ENCODE measurements around the gene HMCN1. TPM values are rescaled to one million over a fixed set of nuclear protein-coding genes. Genes with fewer than 3 reads are reported as not detected.

The HMCN1 gene
- total RNA-seq, 2 donors from 2014 or later = 6.5 to 7.4 TPM

DNA sequence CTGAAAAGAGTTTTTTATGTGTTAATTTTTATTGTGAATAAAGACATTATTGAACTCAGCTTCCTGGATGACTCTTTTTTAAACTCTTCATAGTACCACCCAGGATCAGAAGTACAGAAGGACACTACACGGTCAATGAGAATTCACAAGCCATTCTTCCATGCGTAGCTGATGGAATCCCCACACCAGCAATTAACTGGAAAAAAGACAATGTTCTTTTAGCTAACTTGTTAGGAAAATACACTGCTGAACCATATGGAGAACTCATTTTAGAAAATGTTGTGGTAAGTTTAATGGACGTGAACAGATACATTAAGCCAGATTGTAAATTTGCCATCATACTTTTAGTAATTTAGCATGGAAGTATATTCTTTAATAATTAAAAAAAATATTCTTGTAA, 391.3 kb downstream of the HMCN1 start:
- WGBS, 2 experiments (ENCODE audit: insufficient coverage in 1 of 2, insufficient read length in 1 of 2) = 84% methylated on average over 3 of the region's 3 CpGs; no CpG with 5 or more reads in 1 of the 2 experiments
- Histone ChIP-seq H3K27ac (ENCODE audit: low read depth, low read length) (no peak overlapping the region), H3K4me3 (ENCODE audit: low read length) (no peak overlapping the region), H3K9me3 (ENCODE audit: control insufficient read depth, low read length) (no peaks in the 10 kb centered on the region), H3K9ac (ENCODE audit: extremely low read depth, low read length, poor library complexity, severe bottlenecking) (no peak overlapping the region), H3K36me3 (ENCODE audit: control insufficient read depth, insufficient read depth, low read length) (no peaks in the 10 kb centered on the region), H3K27me3 (ENCODE audit: control insufficient read depth, insufficient read depth, low read length, poor library complexity, severe bottlenecking) (no peaks in the 10 kb centered on the region), H3K4me1 (ENCODE audit: control insufficient read depth, insufficient read depth, low read length) (no peaks in the 10 kb centered on the region)
- no peaks in the 10 kb centered on the region for H3K36me3 Mint-ChIP-seq (ENCODE audit: low read depth)
- TF ChIP-seq, protein P1, sequence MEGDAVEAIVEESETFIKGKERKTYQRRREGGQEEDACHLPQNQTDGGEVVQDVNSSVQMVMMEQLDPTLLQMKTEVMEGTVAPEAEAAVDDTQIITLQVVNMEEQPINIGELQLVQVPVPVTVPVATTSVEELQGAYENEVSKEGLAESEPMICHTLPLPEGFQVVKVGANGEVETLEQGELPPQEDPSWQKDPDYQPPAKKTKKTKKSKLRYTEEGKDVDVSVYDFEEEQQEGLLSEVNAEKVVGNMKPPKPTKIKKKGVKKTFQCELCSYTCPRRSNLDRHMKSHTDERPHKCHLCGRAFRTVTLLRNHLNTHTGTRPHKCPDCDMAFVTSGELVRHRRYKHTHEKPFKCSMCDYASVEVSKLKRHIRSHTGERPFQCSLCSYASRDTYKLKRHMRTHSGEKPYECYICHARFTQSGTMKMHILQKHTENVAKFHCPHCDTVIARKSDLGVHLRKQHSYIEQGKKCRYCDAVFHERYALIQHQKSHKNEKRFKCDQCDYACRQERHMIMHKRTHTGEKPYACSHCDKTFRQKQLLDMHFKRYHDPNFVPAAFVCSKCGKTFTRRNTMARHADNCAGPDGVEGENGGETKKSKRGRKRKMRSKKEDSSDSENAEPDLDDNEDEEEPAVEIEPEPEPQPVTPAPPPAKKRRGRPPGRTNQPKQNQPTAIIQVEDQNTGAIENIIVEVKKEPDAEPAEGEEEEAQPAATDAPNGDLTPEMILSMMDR (conservative IDR thresholded peaks at IDR 0.05) = no peak
- H3K27ac Mint-ChIP-seq = no peak overlapping the region
- no peaks in the 10 kb centered on the region for H3K9me3 Mint-ChIP-seq
- DNase-seq = no peak
- no peaks in the 10 kb centered on the region for H3K27me3 Mint-ChIP-seq (ENCODE audit: insufficient read depth)
- peaks cover 6% of the 10 kb centered on the region for H3K4me1 Mint-ChIP-seq
- H3K4me3 Mint-ChIP-seq = no peak overlapping the region

DNA sequence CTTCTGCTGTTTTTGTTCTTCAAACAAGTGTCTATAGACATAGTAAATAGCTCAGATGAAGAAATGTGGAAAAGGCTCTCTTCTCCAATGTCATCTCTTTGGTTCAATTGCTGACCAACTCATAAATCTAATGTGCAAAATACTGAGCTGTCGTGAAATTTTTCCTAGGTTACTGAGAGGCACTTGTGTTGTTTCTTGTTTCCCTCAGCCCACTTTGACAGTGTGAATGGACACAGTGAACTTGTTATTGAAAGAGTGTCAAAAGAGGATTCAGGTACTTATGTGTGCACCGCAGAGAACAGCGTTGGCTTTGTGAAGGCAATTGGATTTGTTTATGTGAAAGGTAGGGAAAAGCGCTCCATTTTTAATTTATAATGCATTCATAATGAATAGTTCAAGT, 395.6 kb downstream of the HMCN1 start:
- no peaks in the 10 kb centered on the region for H3K36me3 Mint-ChIP-seq (ENCODE audit: low read depth)
- Histone ChIP-seq H3K4me3 (ENCODE audit: low read length) (no peak overlapping the region), H3K9ac (ENCODE audit: extremely low read depth, low read length, poor library complexity, severe bottlenecking) (no peak overlapping the region), H3K36me3 (ENCODE audit: control insufficient read depth, insufficient read depth, low read length) (no peaks in the 10 kb centered on the region), H3K4me1 (ENCODE audit: control insufficient read depth, insufficient read depth, low read length) (no peaks in the 10 kb centered on the region), H3K27ac (ENCODE audit: low read depth, low read length) (no peak overlapping the region), H3K27me3 (ENCODE audit: control insufficient read depth, insufficient read depth, low read length, poor library complexity, severe bottlenecking) (no peaks in the 10 kb centered on the region), H3K9me3 (ENCODE audit: control insufficient read depth, low read length) (no peaks in the 10 kb centered on the region)
- no peaks in the 10 kb centered on the region for H3K9me3 Mint-ChIP-seq
- no peak overlapping the region for H3K27ac Mint-ChIP-seq
- no peak for DNase-seq
- 83 to 93% methylated on average over 1 to 3 of the region's 4 CpGs for WGBS, 2 experiments (ENCODE audit: insufficient coverage in 1 of 2, insufficient read length in 1 of 2)
- H3K4me3 Mint-ChIP-seq = no peak overlapping the region
- TF ChIP-seq, protein P1 (conservative IDR thresholded peaks at IDR 0.05) = no peak
- H3K27me3 Mint-ChIP-seq (ENCODE audit: insufficient read depth) = no peaks in the 10 kb centered on the region
- peaks cover 5% of the 10 kb centered on the region for H3K4me1 Mint-ChIP-seq

DNA sequence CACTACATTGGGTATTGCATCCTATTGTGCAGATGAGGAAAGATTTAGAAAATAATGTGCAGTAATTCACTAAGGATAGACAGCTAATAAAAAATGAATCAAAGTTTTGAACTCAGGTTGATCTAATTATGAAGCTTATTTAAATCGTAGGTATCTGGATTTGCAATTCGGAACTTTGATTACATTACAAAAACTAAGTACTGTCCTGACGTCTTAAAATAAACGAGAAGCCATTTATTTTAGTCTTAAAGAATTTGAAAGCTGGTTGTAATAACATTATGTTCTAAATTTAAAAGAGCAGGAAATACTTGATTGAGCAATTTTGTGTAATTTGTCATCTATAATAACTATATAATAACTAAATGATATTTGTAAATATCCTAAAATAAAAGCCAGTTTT, 404.9 kb downstream of the HMCN1 start:
- WGBS, 2 experiments (ENCODE audit: insufficient coverage in 1 of 2, insufficient read length in 1 of 2) = 95 to 100% methylated on average over 1 to 4 of the region's 4 CpGs
- Mint-ChIP-seq H3K9me3 (no peaks in the 10 kb centered on the region), H3K27me3 (ENCODE audit: insufficient read depth) (no peaks in the 10 kb centered on the region)

More for the DNA sequence above, 404.9 kb downstream of the HMCN1 start:
- no peak for DNase-seq
- H3K36me3 ChIP-seq (ENCODE audit: control insufficient read depth, insufficient read depth, low read length) = no peaks in the 10 kb centered on the region
- H3K27me3 ChIP-seq (ENCODE audit: control insufficient read depth, insufficient read depth, low read length, poor library complexity, severe bottlenecking) = no peaks in the 10 kb centered on the region
- Mint-ChIP-seq H3K4me1 (no peaks in the 10 kb centered on the region), H3K4me3 (no peak overlapping the region), H3K27ac (no peak overlapping the region), H3K36me3 (ENCODE audit: low read depth) (peaks cover 6% of the 10 kb centered on the region)
- H3K9ac ChIP-seq (ENCODE audit: extremely low read depth, low read length, poor library complexity, severe bottlenecking) = no peak overlapping the region
- H3K4me1 ChIP-seq (ENCODE audit: control insufficient read depth, insufficient read depth, low read length) = no peaks in the 10 kb centered on the region
- no peaks in the 10 kb centered on the region for H3K9me3 ChIP-seq (ENCODE audit: control insufficient read depth, low read length)
- H3K4me3 ChIP-seq (ENCODE audit: low read length) = no peak overlapping the region
- TF ChIP-seq, protein P1 (conservative IDR thresholded peaks at IDR 0.05) = no peak
- no peak overlapping the region for H3K27ac ChIP-seq (ENCODE audit: low read depth, low read length)

Measured in endodermal cell (in vitro differentiated cells).